HG03196 (cell line): Measurements from ENCODE around the gene TLCD4.
"Not testable (repeated sequence)": the region's sequence is repeated elsewhere in the genome, so short reads cannot be mapped to it uniquely, and the experiment has no call there.

Experiments
- ATAC-seq: cut with Tn5 transposase; IDR thresholded peaks from one replicate; pipeline ENCODE4 v1.9.1; 2021; ENCODE audit not compliant: unreplicated experiment

Gene TLCD4

GRCh38 chr1:95117207-95118066, at the start of gene TLCD4:
TSS of gene TLCD4 (plus strand) at chr1:95117355. CDS start at chr1:95143902, 26,547 bp downstream.
- peak; percentile 53 for ATAC-seq

GRCh38 chr1:95067568-95067967, 49.6 kb upstream of the TLCD4 start:
- no peak for ATAC-seq

GRCh38 chr1:95068956-95069709, 48.0 kb upstream of the TLCD4 start:
- no peak for ATAC-seq

- ATAC-seq = no peak
Measured at GRCh38 chr1:95069710-95070093, 47.5 kb upstream of the TLCD4 start.

GRCh38 chr1:95071539-95071938, 45.6 kb upstream of the TLCD4 start:
- no peak for ATAC-seq

- ATAC-seq = no peak
Measured at GRCh38 chr1:95072117-95072516, 45.0 kb upstream of the TLCD4 start.

- ATAC-seq = peak; percentile 99
Measured at GRCh38 chr1:95072532-95073419, 44.4 kb upstream of the TLCD4 start, which contains the start of gene ALG14. TSS of gene ALG14 (minus strand) at chr1:95072951. CDS start at chr1:95072898, 53 bp downstream.

- ATAC-seq = no peak
Measured at GRCh38 chr1:95073446-95073845, 43.7 kb upstream of the TLCD4 start.

- ATAC-seq = no peak
Measured at GRCh38 chr1:95076034-95076433, 41.1 kb upstream of the TLCD4 start.

GRCh38 chr1:95080446-95080845, 36.7 kb upstream of the TLCD4 start:
- no peak for ATAC-seq

- ATAC-seq = no peak
Measured at GRCh38 chr1:95080879-95081278, 36.3 kb upstream of the TLCD4 start.

GRCh38 chr1:95084317-95085176, 32.6 kb upstream of the TLCD4 start:
- ATAC-seq = no peak

- ATAC-seq = no peak
Measured at GRCh38 chr1:95085376-95085775, 31.8 kb upstream of the TLCD4 start.

- peak; percentile 60 for ATAC-seq
Measured at GRCh38 chr1:95086949-95087533, 30.1 kb upstream of the TLCD4 start.

- ATAC-seq = no peak
Measured at GRCh38 chr1:95088303-95088702, 28.9 kb upstream of the TLCD4 start.

GRCh38 chr1:95089650-95090287, 27.4 kb upstream of the TLCD4 start:
- no peak for ATAC-seq

- ATAC-seq = not testable (repeated sequence)
Measured at GRCh38 chr1:95091290-95091689, 25.9 kb upstream of the TLCD4 start.

GRCh38 chr1:95092891-95093290, 24.3 kb upstream of the TLCD4 start:
- not testable (repeated sequence) for ATAC-seq

GRCh38 chr1:95093296-95093695, 23.9 kb upstream of the TLCD4 start:
- ATAC-seq = no peak
